ENCODE measurements around the gene GRIN3A. TPM values are rescaled to one million over a fixed set of nuclear protein-coding genes. Genes with fewer than 3 reads are reported as not detected.
A peak's percentile ranks its signal among the peaks of the same experiment; 100 is the strongest.

Gene GRIN3A
- total RNA-seq, 4 donors from 2014 or later, result under 0.01 to 0.69 (median 0.41) TPM

- TF ChIP-seq POLR2A (IDR thresholded peaks at IDR 0.05) (no peak), EP300 (IDR thresholded peaks at IDR 0.05) (no peak), POLR2AphosphoS5 (IDR thresholded peaks at IDR 0.05) (no peak)
- TF ChIP-seq, protein P1, sequence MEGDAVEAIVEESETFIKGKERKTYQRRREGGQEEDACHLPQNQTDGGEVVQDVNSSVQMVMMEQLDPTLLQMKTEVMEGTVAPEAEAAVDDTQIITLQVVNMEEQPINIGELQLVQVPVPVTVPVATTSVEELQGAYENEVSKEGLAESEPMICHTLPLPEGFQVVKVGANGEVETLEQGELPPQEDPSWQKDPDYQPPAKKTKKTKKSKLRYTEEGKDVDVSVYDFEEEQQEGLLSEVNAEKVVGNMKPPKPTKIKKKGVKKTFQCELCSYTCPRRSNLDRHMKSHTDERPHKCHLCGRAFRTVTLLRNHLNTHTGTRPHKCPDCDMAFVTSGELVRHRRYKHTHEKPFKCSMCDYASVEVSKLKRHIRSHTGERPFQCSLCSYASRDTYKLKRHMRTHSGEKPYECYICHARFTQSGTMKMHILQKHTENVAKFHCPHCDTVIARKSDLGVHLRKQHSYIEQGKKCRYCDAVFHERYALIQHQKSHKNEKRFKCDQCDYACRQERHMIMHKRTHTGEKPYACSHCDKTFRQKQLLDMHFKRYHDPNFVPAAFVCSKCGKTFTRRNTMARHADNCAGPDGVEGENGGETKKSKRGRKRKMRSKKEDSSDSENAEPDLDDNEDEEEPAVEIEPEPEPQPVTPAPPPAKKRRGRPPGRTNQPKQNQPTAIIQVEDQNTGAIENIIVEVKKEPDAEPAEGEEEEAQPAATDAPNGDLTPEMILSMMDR (IDR thresholded peaks at IDR 0.05), result no peak
- no peak for ATAC-seq
- Histone ChIP-seq H3K27ac (no peak overlapping the region), H3K4me3 (no peak overlapping the region), H3K27me3 (no peaks in the 10 kb centered on the region), H3K9me3 (no peaks in the 10 kb centered on the region), H3K4me1 (peaks cover 0 to 7% (median 0%) of the 10 kb centered on the region in 3 donors), H3K36me3 (no peaks in the 10 kb centered on the region)
Measured at GRCh38 chr9:101706261-101706798, 32.1 kb downstream of the GRIN3A start.

- ATAC-seq, result peak; percentile 39
- H3K4me3 ChIP-seq, result peak overlapping the region in 1 of 2 donors; percentile 41
- WGBS, 2 donors (ENCODE audit: low coverage in 1 of 2), result 4 to 10% methylated on average over 12 to 14 of the region's 21 CpGs
Measured at GRCh38 chr9:101705135-101705661, 33.2 kb downstream of the GRIN3A start.

GRCh38 chr9:101702257-101702656, 36.2 kb downstream of the GRIN3A start:
- Histone ChIP-seq H3K4me3 (no peak overlapping the region), H3K27ac (no peak overlapping the region), H3K27me3 (no peaks in the 10 kb centered on the region), H3K4me1 (peaks cover 0 to 7% (median 0%) of the 10 kb centered on the region in 3 donors), H3K9me3 (peaks cover 0 to 3% (median 0%) of the 10 kb centered on the region in 3 donors), H3K36me3 (no peaks in the 10 kb centered on the region)
- no peak for TF ChIP-seq EP300 (IDR thresholded peaks at IDR 0.05)
- TF ChIP-seq POLR2AphosphoS5 (IDR thresholded peaks at IDR 0.05), result no peak
- no peak for TF ChIP-seq POLR2A (IDR thresholded peaks at IDR 0.05)
- TF ChIP-seq, protein P1 (IDR thresholded peaks at IDR 0.05), result no peak
- no peak for ATAC-seq

More at GRCh38 chr9:101705135-101705661, 33.2 kb downstream of the GRIN3A start:
- no peak overlapping the region for H3K27ac ChIP-seq
- no peaks in the 10 kb centered on the region for H3K27me3 ChIP-seq
- TF ChIP-seq POLR2A (IDR thresholded peaks at IDR 0.05), result no peak
- TF ChIP-seq, protein P1 (IDR thresholded peaks at IDR 0.05), result peak in 1 of 4 experiments; percentile 44
- H3K36me3 ChIP-seq, result no peaks in the 10 kb centered on the region
- peaks cover 0 to 7% (median 0%) of the 10 kb centered on the region in 3 donors for H3K4me1 ChIP-seq
- no peaks in the 10 kb centered on the region for H3K9me3 ChIP-seq

GRCh38 chr9:101693546-101694336, 44.7 kb downstream of the GRIN3A start:
- TF ChIP-seq, protein P1 (IDR thresholded peaks at IDR 0.05), result no peak
- TF ChIP-seq POLR2AphosphoS5 (IDR thresholded peaks at IDR 0.05) (no peak), POLR2A (IDR thresholded peaks at IDR 0.05) (no peak), EP300 (IDR thresholded peaks at IDR 0.05) (no peak)
- Histone ChIP-seq H3K4me3 (no peak overlapping the region), H3K4me1 (no peaks in the 10 kb centered on the region), H3K36me3 (no peaks in the 10 kb centered on the region), H3K27me3 (no peaks in the 10 kb centered on the region), H3K9me3 (peaks cover 0 to 3% (median 0%) of the 10 kb centered on the region in 3 donors), H3K27ac (no peak overlapping the region)
- WGBS, 2 donors (ENCODE audit: low coverage in 1 of 2), result 22 to 90% methylated on average over 1 of the region's 1 CpG
- no peak for ATAC-seq

DNA sequence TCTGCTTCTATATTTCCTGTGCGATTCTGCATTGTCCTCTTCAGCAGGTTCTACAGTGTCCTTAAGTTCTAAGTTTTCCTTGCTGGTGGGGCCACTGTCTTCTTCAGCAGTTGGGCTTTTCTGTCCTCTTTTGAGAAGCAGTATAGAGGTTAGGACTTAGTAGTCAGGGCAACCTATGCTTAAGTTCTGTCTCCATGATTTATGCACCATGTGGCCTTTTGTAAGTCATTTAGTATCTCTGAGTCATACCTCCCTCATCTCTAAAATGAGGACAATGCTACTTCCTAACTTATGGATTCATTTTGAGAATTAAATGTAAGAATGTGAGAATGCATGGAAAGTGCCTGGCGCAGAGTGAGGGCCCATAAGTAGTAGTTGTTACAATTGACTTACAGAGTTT, 46.8 kb downstream of the GRIN3A start:
- no peak for ATAC-seq
- Histone ChIP-seq H3K9me3 (no peaks in the 10 kb centered on the region), H3K4me1 (no peaks in the 10 kb centered on the region), H3K4me3 (no peak overlapping the region), H3K27me3 (no peaks in the 10 kb centered on the region), H3K36me3 (no peaks in the 10 kb centered on the region), H3K27ac (no peak overlapping the region)
- no peak for TF ChIP-seq POLR2A (IDR thresholded peaks at IDR 0.05)
- TF ChIP-seq EP300 (IDR thresholded peaks at IDR 0.05), result no peak
- TF ChIP-seq POLR2AphosphoS5 (IDR thresholded peaks at IDR 0.05), result no peak
- TF ChIP-seq, protein P1 (IDR thresholded peaks at IDR 0.05), result no peak
- WGBS, 2 donors (ENCODE audit: low coverage in 1 of 2), result 93 to 96% methylated on average over 2 of the region's 2 CpGs
